H9 (cell line): Measurements from ENCODE around the gene THSD4. TPM values are rescaled to one million over a fixed set of nuclear protein-coding genes. Genes with fewer than 3 reads are reported as not detected.

Experiments
- DNase-seq: peaks from one replicate; pipeline ENCODE4 v3.0.0-alpha.2; 2017
- H2AFZ ChIP-seq: one replicate; pipeline ENCODE4 v1.6.1; 2013; ENCODE audit warnings: mild to moderate bottlenecking, low read length, control low read depth, moderate library complexity
- H2AK5ac ChIP-seq: 2 replicates; pipeline ENCODE4 v1.6.1; 2013; ENCODE audit warnings: low read length, control low read depth, mixed read lengths; ENCODE audit not compliant: insufficient read length
- H2BK120ac ChIP-seq: one replicate; pipeline ENCODE4 v1.6.1; 2013; ENCODE audit warnings: low read depth, mild to moderate bottlenecking, low read length, control low read depth, inconsistent platforms; ENCODE audit not compliant: poor library complexity, severe bottlenecking
- H2BK12ac ChIP-seq: 2 replicates; pipeline ENCODE4 v1.6.1; 2013; ENCODE audit warnings: low read length, control low read depth, mixed read lengths, low read depth; ENCODE audit not compliant: insufficient read length
- H2BK15ac ChIP-seq: 2 replicates; pipeline ENCODE4 v1.6.1; 2013; ENCODE audit warnings: low read depth, low read length, control low read depth
- H2BK20ac ChIP-seq: one replicate; pipeline ENCODE4 v1.6.1; 2013; ENCODE audit warnings: low read depth, mild to moderate bottlenecking, low read length, control low read depth, inconsistent platforms; ENCODE audit not compliant: poor library complexity, severe bottlenecking
- H2BK5ac ChIP-seq: 2 replicates; pipeline ENCODE4 v1.6.1; 2013; ENCODE audit warnings: low read length, control low read depth, mixed read lengths; ENCODE audit not compliant: insufficient read length
- H3K14ac ChIP-seq: 2 replicates; pipeline ENCODE4 v1.6.1; 2013; ENCODE audit warnings: low read length, control low read depth; ENCODE audit not compliant: insufficient read depth
- H3K18ac ChIP-seq: 2 replicates; pipeline ENCODE4 v1.6.1; 2013; ENCODE audit warnings: low read depth, mild to moderate bottlenecking, mixed read lengths, low read length, control low read depth; ENCODE audit not compliant: insufficient read length
- H3K23ac ChIP-seq: 2 replicates; pipeline ENCODE4 v1.6.1; 2013; ENCODE audit warnings: low read length, control low read depth, mixed read lengths, low read depth; ENCODE audit not compliant: insufficient read length
- H3K23me2 ChIP-seq: 2 replicates; pipeline ENCODE4 v1.6.1; 2013; ENCODE audit warnings: low read depth, mild to moderate bottlenecking, mixed read lengths, low read length, control low read depth; ENCODE audit not compliant: insufficient read length, poor library complexity, severe bottlenecking
- H3K27ac ChIP-seq: 2 replicates; pipeline ENCODE4 v1.5.1; 2013; ENCODE audit warnings: low read length, control low read depth, mixed read lengths, low read depth; ENCODE audit not compliant: insufficient read length
- H3K27me3 ChIP-seq: 2 replicates; pipeline ENCODE4 v1.6.1; 2013; ENCODE audit warnings: low read length, control low read depth, inconsistent platforms; ENCODE audit not compliant: insufficient read depth
- H3K4ac ChIP-seq: 2 replicates; pipeline ENCODE4 v1.6.1; 2013; ENCODE audit warnings: low read depth, mild to moderate bottlenecking, control low read depth, inconsistent platforms, low read length, moderate library complexity
- H3K4me1 ChIP-seq: 2 replicates; pipeline ENCODE4 v1.6.1; 2013; ENCODE audit warnings: low read length, control low read depth, inconsistent platforms; ENCODE audit not compliant: insufficient read depth
- H3K4me2 ChIP-seq: 2 replicates; pipeline ENCODE4 v1.6.1; 2013; ENCODE audit warnings: low read length, control low read depth, mixed read lengths; ENCODE audit not compliant: insufficient read length, insufficient read depth
- H3K56ac ChIP-seq: 2 replicates; pipeline ENCODE4 v1.6.1; 2013; ENCODE audit warnings: low read depth, mild to moderate bottlenecking, mixed read lengths, low read length, control low read depth; ENCODE audit not compliant: insufficient read length
- H3K79me1 ChIP-seq: 2 replicates; pipeline ENCODE4 v1.6.1; 2013; ENCODE audit warnings: low read depth, mild to moderate bottlenecking, moderate library complexity, low read length, control low read depth, inconsistent platforms; ENCODE audit not compliant: insufficient read depth, poor library complexity, severe bottlenecking
- H3K79me2 ChIP-seq: 2 replicates; pipeline ENCODE4 v1.6.1; 2013; ENCODE audit warnings: low read length, control low read depth, inconsistent platforms; ENCODE audit not compliant: insufficient read depth
- H3K9ac ChIP-seq: 2 replicates; pipeline ENCODE4 v1.6.1; 2013; ENCODE audit warnings: low read length, control low read depth, mixed read lengths; ENCODE audit not compliant: insufficient read length; ENCODE audit errors: extremely low read depth
- H3K9me3 ChIP-seq: one replicate; pipeline ENCODE4 v1.6.1; 2013; ENCODE audit warnings: low read depth, low read length, inconsistent platforms; ENCODE audit not compliant: control insufficient read depth
- H3T11ph ChIP-seq: one replicate; pipeline ENCODE4 v1.6.1; 2013; ENCODE audit warnings: mild to moderate bottlenecking, low read length, control low read depth, inconsistent platforms
- H4K20me1 ChIP-seq: one replicate; pipeline ENCODE4 v1.6.1; 2013; ENCODE audit not compliant: control insufficient read depth, insufficient read length, insufficient read depth
- H4K5ac ChIP-seq: 2 replicates; pipeline ENCODE4 v1.6.1; 2013; ENCODE audit warnings: low read depth, mild to moderate bottlenecking, mixed read lengths, low read length, control low read depth; ENCODE audit not compliant: insufficient read length
- H4K8ac ChIP-seq: replicated peaks from 2 replicates; pipeline ENCODE4 v1.6.1; 2013; ENCODE audit warnings: low read length, control low read depth, mixed read lengths, low read depth; ENCODE audit not compliant: insufficient read length
- H4K91ac ChIP-seq: 2 replicates; pipeline ENCODE4 v1.6.1; 2013; ENCODE audit warnings: low read depth, mild to moderate bottlenecking, moderate library complexity, mixed read lengths, low read length, control low read depth; ENCODE audit not compliant: insufficient read length
- H3K27ac Mint-ChIP-seq, 3 experiments: 2 replicates in 2 of 3; 3 replicates in 1 of 3; pipeline ENCODE4 v1.8.0; 2020 to 2021; ENCODE audit warnings: mixed read lengths in 3 of 3, mild to moderate bottlenecking in 1 of 3, moderate library complexity in 1 of 3
- H3K27me3 Mint-ChIP-seq: 2 replicates; pipeline ENCODE4 v1.8.0; 2021; ENCODE audit warnings: low read depth, mild to moderate bottlenecking, moderate library complexity, mixed read lengths
- H3K36me3 Mint-ChIP-seq, 3 experiments: 2 replicates in 2 of 3; 3 replicates in 1 of 3; pipeline ENCODE4 v1.8.0; 2020 to 2021; ENCODE audit warnings: low read depth in 3 of 3, mixed read lengths in 3 of 3; ENCODE audit not compliant: insufficient read depth in 1 of 3
- H3K4me1 Mint-ChIP-seq, 2 experiments: 2 replicates each; pipeline ENCODE4 v1.8.0; 2020; ENCODE audit warnings: mixed read lengths in 2 of 2
- H3K4me3 Mint-ChIP-seq, 2 experiments: 2 replicates in 1 of 2; 3 replicates in 1 of 2; pipeline ENCODE4 v1.8.0; 2020 to 2021; ENCODE audit warnings: mild to moderate bottlenecking in 2 of 2, mixed read lengths in 2 of 2, moderate library complexity in 1 of 2
- H3K9me3 Mint-ChIP-seq, 2 experiments: 2 replicates in 1 of 2; 3 replicates in 1 of 2; pipeline ENCODE4 v1.8.0; 2020; ENCODE audit warnings: mild to moderate bottlenecking in 2 of 2, mixed read lengths in 2 of 2, moderate library complexity in 1 of 2
- WGBS: extraction: QIAGEN DNeasy Blood & Tissue Kit; methylation state at CpG from one replicate; pipeline ENCODE4 v1.1.7; 2013; ENCODE audit warnings: missing lambda C conversion rate, low lambda C conversion rate, mixed read lengths; ENCODE audit not compliant: insufficient read length; ENCODE audit errors: extremely low coverage; 5-methylcytosine and 5-hydroxymethylcytosine counted together
- total RNA-seq: library from RNA; stranded (reverse); gene quantifications from 2 replicates; pipeline ENCODE4 v1.2.1, GENCODE V29; 2021
- TF ChIP-seq, protein P1 (sequence below): fragments of 200-600 bp; sonication (generic); conservative IDR thresholded peaks from 3 replicates; pipeline ENCODE4 v1.8.0; 2021; ENCODE audit warnings: antibody characterized with exemption, mild to moderate bottlenecking

The THSD4 gene
- total RNA-seq, 1 experiment from 2014 or later = 5.5 TPM

DNA sequence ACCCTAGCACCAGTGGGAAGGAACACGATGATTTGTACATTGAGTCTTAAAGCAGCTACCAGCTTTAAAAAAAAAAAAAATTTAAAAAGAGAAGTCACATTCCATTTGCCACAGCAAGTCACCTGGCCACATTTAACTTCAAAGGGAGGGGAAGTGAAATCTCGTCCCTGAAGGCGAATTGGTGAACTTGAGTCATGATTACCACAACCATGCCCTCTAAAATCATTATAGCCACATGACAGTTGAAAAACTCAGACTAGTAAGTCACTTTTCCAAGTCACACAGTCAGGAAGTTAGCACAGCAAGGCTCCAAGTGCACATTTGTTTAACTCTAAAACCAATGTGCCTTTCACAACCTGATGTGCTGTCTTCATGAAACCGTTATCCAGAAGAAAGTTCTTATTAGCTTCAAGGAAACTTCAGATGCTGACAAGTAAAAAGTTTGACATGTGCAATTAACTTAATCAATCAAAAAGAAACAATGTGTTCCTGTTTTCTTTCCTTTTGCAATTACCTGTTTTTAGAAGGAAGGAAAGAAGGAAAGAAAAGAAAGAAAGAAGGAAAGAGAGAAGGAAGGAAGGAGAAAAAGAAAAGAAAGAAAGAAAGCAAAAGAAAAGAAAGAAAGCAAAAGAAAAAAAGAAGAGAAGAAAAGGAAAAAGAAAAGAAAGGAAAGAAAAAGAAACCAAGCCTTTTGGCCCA lies 8.3 kb upstream of the THSD4 start:
- no CpG with 5 or more reads among the region's 4 CpGs for WGBS
- Histone ChIP-seq H2AK5ac (no peak overlapping the region), H3K23me2 (no peaks in the 10 kb centered on the region), H3K79me1 (no peaks in the 10 kb centered on the region), H2BK20ac (no peak overlapping the region), H2BK15ac (no peak overlapping the region), H3K14ac (no peak overlapping the region), H4K5ac (no peak overlapping the region), H3K4me1 (peaks cover 5% of the 10 kb centered on the region), H2BK12ac (no peak overlapping the region), H3K9me3 (no peaks in the 10 kb centered on the region), H3K23ac (no peak overlapping the region), H3K18ac (no peak overlapping the region), H2AFZ (no peak overlapping the region), H4K20me1 (no peaks in the 10 kb centered on the region), H4K91ac (no peak overlapping the region), H3K56ac (no peak overlapping the region), H2BK120ac (no peak overlapping the region), H3T11ph (no peak overlapping the region), H3K4ac (no peak overlapping the region), H3K27ac (no peak overlapping the region), H2BK5ac (no peak overlapping the region), H3K27me3 (no peaks in the 10 kb centered on the region), H3K79me2 (no peaks in the 10 kb centered on the region), H3K9ac (no peak overlapping the region), H3K4me2 (no peak overlapping the region), H4K8ac (no peak overlapping the region)
- Mint-ChIP-seq H3K4me1 (peaks cover 27 to 34% of the 10 kb centered on the region in 2 experiments), H3K4me3 (no peak overlapping the region), H3K27ac (no peak overlapping the region; a peak in 1 of 7 replicates), H3K27me3 (peaks cover 13% of the 10 kb centered on the region), H3K36me3 (no peaks in the 10 kb centered on the region), H3K9me3 (no peaks in the 10 kb centered on the region; a peak in 1 of 5 replicates)
- TF ChIP-seq, protein P1, sequence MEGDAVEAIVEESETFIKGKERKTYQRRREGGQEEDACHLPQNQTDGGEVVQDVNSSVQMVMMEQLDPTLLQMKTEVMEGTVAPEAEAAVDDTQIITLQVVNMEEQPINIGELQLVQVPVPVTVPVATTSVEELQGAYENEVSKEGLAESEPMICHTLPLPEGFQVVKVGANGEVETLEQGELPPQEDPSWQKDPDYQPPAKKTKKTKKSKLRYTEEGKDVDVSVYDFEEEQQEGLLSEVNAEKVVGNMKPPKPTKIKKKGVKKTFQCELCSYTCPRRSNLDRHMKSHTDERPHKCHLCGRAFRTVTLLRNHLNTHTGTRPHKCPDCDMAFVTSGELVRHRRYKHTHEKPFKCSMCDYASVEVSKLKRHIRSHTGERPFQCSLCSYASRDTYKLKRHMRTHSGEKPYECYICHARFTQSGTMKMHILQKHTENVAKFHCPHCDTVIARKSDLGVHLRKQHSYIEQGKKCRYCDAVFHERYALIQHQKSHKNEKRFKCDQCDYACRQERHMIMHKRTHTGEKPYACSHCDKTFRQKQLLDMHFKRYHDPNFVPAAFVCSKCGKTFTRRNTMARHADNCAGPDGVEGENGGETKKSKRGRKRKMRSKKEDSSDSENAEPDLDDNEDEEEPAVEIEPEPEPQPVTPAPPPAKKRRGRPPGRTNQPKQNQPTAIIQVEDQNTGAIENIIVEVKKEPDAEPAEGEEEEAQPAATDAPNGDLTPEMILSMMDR = no peak
- DNase-seq = no peak
